Adipocyte (in vitro differentiated cells): ENCODE results near the gene BCL3.
"Not testable (repeated sequence)": the region's sequence is repeated elsewhere in the genome, so short reads cannot be mapped to it uniquely, and the experiment has no call there.

Experiments
- DNase-seq: peaks from one replicate; pipeline ENCODE4 v3.0.0-alpha.2; 2015; ENCODE audit warnings: low read depth
- H3K27me3 ChIP-seq: replicated peaks from 2 replicates; pipeline ENCODE4 v1.7.0; 2013; ENCODE audit warnings: mild to moderate bottlenecking, low read length, moderate library complexity; ENCODE audit not compliant: control insufficient read depth, insufficient read depth
- H3K36me3 ChIP-seq: 2 replicates; pipeline ENCODE4 v1.7.0; 2013; ENCODE audit warnings: low read length, mild to moderate bottlenecking, moderate library complexity; ENCODE audit not compliant: control insufficient read depth, insufficient read depth, severe bottlenecking
- H3K4me1 ChIP-seq: 2 replicates; pipeline ENCODE4 v1.7.0; 2013; ENCODE audit warnings: mild to moderate bottlenecking, low read length, moderate library complexity; ENCODE audit not compliant: control insufficient read depth, insufficient read depth
- H3K4me3 ChIP-seq: 2 replicates; pipeline ENCODE4 v1.7.0; 2013; ENCODE audit warnings: mild to moderate bottlenecking, low read length, moderate library complexity
- H3K9ac ChIP-seq: 2 replicates; pipeline ENCODE4 v1.7.0; 2013; ENCODE audit warnings: mild to moderate bottlenecking, low read length, moderate library complexity
- H3K9me3 ChIP-seq: 2 replicates; pipeline ENCODE4 v1.7.0; 2013; ENCODE audit warnings: mild to moderate bottlenecking, low read length, moderate library complexity; ENCODE audit not compliant: control insufficient read depth

BCL3 gene

GRCh38 chr19:44765949-44766335 is 17.4 kb downstream of the BCL3 start:
- no peaks in the 10 kb centered on the region for H3K9me3 ChIP-seq
- no peaks in the 10 kb centered on the region for H3K27me3 ChIP-seq
- DNase-seq = no peak
- no peaks in the 10 kb centered on the region for H3K36me3 ChIP-seq
- no peak overlapping the region for H3K9ac ChIP-seq
- peaks cover 5% of the 10 kb centered on the region for H3K4me1 ChIP-seq
- H3K4me3 ChIP-seq = no peak overlapping the region

- DNase-seq = no peak
- Histone ChIP-seq H3K9ac (no peak overlapping the region), H3K27me3 (no peaks in the 10 kb centered on the region), H3K4me3 (no peak overlapping the region), H3K36me3 (no peaks in the 10 kb centered on the region), H3K9me3 (no peaks in the 10 kb centered on the region), H3K4me1 (peaks cover 5% of the 10 kb centered on the region)
Observed at GRCh38 chr19:44767295-44768180, 19.0 kb downstream of the BCL3 start.

GRCh38 chr19:44770550-44771257 is 22.2 kb downstream of the BCL3 start:
- Histone ChIP-seq H3K36me3 (no peaks in the 10 kb centered on the region), H3K4me3 (no peak overlapping the region), H3K9me3 (no peaks in the 10 kb centered on the region)

GRCh38 chr19:44772144-44772543 is 23.6 kb downstream of the BCL3 start:
- not testable (repeated sequence) for H3K9ac ChIP-seq, H3K4me3 ChIP-seq, H3K9me3 ChIP-seq, H3K36me3 ChIP-seq, DNase-seq, H3K27me3 ChIP-seq
- H3K4me1 ChIP-seq = peaks cover 13% of the 10 kb centered on the region

More at GRCh38 chr19:44770550-44771257, 22.2 kb downstream of the BCL3 start:
- H3K27me3 ChIP-seq = no peaks in the 10 kb centered on the region
- H3K4me1 ChIP-seq = peaks cover 14% of the 10 kb centered on the region
- no peak overlapping the region for H3K9ac ChIP-seq
- peak; percentile 98 for DNase-seq

GRCh38 chr19:44772959-44773358 is 24.5 kb downstream of the BCL3 start:
- Histone ChIP-seq H3K4me1 (peaks cover 13% of the 10 kb centered on the region), H3K9ac (no peak overlapping the region), H3K36me3 (no peaks in the 10 kb centered on the region), H3K9me3 (no peaks in the 10 kb centered on the region), H3K4me3 (no peak overlapping the region), H3K27me3 (no peaks in the 10 kb centered on the region)
- no peak for DNase-seq

- no peak overlapping the region for H3K9ac ChIP-seq
- no peaks in the 10 kb centered on the region for H3K36me3 ChIP-seq
- H3K4me3 ChIP-seq = no peak overlapping the region
- H3K4me1 ChIP-seq = peaks cover 13% of the 10 kb centered on the region
- H3K27me3 ChIP-seq = no peaks in the 10 kb centered on the region
- no peaks in the 10 kb centered on the region for H3K9me3 ChIP-seq
- DNase-seq = no peak
Observed at GRCh38 chr19:44775676-44776240, 27.2 kb downstream of the BCL3 start.

- DNase-seq = no peak
Observed at GRCh38 chr19:44776402-44777096, 28.0 kb downstream of the BCL3 start.

GRCh38 chr19:44777715-44778347 is 29.3 kb downstream of the BCL3 start, which contains the start of gene CBLC:
Gene CBLC, plus strand, starts transcription at chr19:44777890. Its CDS starts 42 bp downstream, at chr19:44777932.
- Histone ChIP-seq H3K4me1 (peaks cover 13% of the 10 kb centered on the region), H3K36me3 (no peaks in the 10 kb centered on the region), H3K9me3 (no peaks in the 10 kb centered on the region), H3K9ac (no peak within 1 kb of the TSS), H3K27me3 (no peaks in the 10 kb centered on the region), H3K4me3 (no peak within 1 kb of the TSS)
- no peak for DNase-seq

More at GRCh38 chr19:44776402-44777096, 28.0 kb downstream of the BCL3 start:
- H3K4me3 ChIP-seq = no peak overlapping the region
- H3K9ac ChIP-seq = no peak overlapping the region
- no peaks in the 10 kb centered on the region for H3K9me3 ChIP-seq
- no peaks in the 10 kb centered on the region for H3K36me3 ChIP-seq
- no peaks in the 10 kb centered on the region for H3K27me3 ChIP-seq
- peaks cover 13% of the 10 kb centered on the region for H3K4me1 ChIP-seq

GRCh38 chr19:44779150-44779549 is 30.6 kb downstream of the BCL3 start:
- H3K9me3 ChIP-seq = no peaks in the 10 kb centered on the region
- no peak overlapping the region for H3K4me3 ChIP-seq

GRCh38 chr19:44781694-44782093 is 33.2 kb downstream of the BCL3 start:
- not testable (repeated sequence) for H3K9ac ChIP-seq, DNase-seq, H3K27me3 ChIP-seq, H3K36me3 ChIP-seq, H3K4me3 ChIP-seq, H3K4me1 ChIP-seq, H3K9me3 ChIP-seq

More at GRCh38 chr19:44779150-44779549, 30.6 kb downstream of the BCL3 start:
- H3K36me3 ChIP-seq = no peaks in the 10 kb centered on the region
- no peaks in the 10 kb centered on the region for H3K27me3 ChIP-seq
- DNase-seq = no peak
- no peak overlapping the region for H3K9ac ChIP-seq
- H3K4me1 ChIP-seq = peaks cover 8% of the 10 kb centered on the region
